HG02885 (cell line): ENCODE measurements around the gene BCL11B.

ENCODE experiments used
- ATAC-seq: cut with Tn5 transposase; IDR thresholded peaks from one replicate; pipeline ENCODE4 v1.9.1; 2021; ENCODE audit warnings: mild to moderate bottlenecking; ENCODE audit not compliant: unreplicated experiment, poor library complexity

The BCL11B gene

DNA sequence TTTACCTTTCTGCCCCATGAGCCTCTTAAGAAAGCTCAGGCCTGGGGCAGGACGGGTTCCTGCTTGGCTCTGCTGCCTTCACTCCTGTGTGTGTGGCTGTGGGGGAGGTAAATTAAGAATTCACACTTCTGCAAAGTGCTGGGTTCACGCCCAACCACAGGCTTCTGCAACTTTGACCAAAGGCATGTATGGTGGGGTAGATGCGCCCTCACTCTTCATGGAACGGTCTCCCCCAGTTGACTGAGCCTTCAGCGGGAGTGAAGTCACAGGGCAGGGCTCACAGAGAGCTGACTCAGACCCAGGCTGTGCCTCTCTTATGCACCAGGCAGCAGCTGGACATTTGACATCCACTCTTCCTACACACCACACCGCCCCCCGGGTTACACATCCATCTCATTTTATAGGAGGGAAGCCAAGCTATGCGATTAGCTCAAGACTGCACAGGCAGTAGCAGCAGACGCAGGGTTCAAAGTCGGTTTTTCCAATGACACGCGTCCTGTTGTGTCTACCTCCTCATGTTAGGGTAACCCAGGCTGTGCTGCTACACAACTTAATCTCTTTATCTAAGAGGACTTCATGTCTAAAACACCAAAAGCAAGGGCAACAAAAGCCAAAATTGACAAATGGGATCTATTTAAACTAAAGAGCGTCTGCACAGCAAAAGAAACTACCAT lies 15.4 kb upstream of the BCL11B start:
- peak; percentile 84 for ATAC-seq

DNA sequence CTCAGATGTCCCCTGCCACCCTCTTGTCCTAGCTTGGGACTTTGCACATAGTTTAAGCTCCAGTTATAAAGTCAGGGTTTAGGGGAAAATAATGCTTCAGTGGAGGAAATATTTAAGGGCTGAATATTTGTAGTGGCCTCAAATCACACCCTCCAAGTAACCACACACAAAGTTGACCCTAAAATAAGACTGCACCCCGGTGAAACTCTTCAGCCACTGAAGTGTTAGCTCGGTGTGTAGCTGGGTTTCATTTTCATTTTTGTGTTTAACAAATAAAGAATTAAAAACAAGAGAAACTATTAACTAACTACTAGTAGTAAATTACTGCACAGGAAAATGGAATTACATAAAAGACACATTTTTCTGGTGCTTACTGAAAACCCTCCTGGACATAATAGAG lies 14.8 kb upstream of the BCL11B start:
- ATAC-seq = peak; percentile 73

DNA sequence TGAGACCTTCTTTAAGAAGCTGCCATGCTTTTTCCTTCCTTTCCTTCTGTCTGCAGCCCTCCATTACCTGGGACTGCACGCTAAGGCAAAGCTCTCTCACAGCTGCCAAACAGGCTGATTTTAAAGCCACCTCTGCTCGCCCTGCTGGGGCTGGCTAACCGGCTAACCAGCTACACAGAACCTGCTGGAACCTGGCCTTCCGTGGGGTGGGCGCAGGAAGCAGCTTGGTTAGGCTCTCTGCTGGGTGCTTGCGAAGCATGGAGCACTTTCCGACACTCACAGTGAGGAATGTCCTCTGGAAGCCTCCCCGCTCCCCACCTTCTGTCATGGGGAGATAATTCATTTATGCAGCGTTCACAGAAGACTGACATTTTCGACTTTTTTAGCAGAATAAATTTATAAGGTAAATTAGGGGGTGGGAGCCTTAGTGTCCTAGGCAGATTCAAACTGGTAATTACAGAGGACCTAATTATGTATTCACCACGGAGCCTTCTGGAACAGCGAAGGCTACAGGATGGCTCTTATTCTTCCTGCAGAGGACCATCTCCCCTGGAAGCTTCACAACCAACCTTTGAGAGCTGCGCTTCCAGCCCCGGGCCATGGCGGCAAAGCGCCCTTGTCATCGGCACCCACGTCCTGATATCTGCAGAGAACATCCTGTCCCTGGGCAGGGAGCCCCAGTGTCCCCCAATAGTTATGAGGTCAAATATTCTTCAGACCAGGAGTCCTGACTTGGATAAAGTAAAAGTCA lies 12.4 kb upstream of the BCL11B start:
- no peak for ATAC-seq

DNA sequence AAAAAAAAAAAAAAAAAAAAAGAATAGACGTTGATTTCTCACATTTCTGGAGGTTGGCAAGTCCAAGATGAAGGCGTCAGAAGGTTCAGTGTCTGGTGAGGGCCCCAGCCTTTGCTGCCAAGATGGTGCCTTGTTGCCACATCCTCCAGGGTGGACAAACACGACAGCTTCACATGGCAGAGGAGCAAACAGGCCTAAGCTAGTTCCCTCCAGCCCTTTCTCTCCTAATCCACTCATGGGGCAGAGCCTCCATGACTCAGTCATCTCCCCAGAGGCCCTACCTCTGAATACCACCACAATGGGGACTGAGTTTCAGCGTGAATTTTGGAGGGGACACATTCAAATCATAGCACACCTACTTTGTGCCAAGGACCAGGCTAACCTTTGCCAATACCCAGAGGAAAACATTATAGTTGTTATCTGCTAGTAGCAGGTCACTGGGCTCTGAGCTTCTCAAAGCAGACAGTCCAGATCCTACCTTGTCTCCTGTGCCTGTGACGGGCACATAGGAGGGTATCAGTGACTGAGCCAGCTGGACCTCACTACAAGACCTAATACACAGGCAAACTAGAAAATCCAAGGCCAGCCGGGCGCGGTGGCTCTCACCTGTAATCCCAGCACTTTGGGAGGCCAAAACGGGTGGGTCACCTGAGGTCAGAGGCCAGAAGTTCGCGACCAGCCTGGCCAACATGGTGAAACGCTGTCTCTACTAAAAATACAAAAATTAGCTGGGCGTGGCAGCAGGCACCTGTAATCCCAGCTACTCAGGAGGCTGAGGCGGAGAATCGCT lies 10.5 kb upstream of the BCL11B start:
- no peak for ATAC-seq

DNA sequence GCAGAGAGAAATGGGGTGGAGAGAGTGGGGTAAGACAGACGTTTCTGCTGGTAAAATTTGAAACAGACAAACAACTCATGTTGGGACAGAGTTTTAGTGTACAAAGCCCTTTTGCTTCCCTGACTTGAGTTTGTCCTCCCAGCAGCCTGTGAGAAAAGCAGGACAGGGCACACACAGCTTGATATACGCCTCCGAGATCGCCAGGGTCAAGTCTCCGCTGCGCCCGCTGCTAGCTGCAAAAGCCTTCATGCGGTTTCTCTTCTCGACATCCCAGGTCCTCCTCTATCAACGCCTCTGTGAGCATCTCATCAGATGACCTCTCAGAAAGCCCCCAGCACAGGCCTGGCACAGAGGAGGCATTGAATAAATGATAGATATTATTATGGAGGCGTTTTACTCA lies 9.4 kb upstream of the BCL11B start:
- no peak for ATAC-seq

DNA sequence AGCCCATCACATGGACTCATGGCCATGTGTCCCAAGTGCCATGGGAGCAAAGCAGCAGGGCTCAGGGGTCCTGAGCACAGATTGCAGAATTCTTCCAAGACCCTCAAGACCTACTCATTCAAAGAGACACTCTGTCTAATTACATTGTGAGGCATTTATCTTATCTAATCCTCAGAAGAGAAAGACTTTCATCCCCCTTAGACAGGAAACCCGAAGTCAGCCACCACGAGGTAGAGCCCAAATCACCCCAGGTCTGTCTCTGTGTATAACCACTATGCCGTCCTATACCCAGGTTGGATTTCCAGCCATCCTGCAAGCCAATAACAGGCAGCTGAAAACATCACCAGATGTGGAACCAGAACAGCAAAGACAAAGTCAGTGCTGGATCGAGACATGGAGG lies 8.9 kb upstream of the BCL11B start:
- ATAC-seq = no peak

DNA sequence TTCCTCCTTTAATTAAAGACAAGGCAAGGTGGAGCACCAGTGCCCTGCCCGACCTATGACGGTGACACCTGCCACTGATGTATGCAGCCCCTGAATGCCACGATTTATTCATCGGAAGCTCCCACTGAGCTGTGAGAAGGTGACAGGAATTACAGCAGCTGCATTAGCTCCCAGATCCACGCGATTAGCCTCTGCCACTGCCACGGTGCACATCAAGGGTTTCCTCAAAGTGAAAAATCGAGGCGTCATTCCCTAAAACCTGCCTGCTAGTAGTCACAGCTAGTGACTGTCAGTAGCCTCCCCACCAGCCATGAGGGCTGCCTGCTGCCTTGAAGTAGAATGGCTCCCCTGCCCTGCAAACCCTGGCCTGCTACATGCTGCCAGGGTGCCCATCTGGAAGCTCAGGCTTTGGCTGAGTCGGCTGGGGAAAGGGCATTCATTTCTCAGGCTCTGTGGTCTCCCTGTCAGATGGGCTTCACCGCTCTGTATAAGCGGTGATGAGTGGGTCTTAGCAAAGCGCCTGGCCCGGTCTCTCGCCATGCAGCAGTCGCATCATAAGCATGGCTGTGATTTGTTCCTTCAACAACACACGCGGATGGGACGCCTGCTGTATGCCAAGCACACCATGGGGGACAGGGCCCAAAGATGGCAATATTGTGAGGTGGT lies 8.2 kb upstream of the BCL11B start:
- ATAC-seq = no peak

DNA sequence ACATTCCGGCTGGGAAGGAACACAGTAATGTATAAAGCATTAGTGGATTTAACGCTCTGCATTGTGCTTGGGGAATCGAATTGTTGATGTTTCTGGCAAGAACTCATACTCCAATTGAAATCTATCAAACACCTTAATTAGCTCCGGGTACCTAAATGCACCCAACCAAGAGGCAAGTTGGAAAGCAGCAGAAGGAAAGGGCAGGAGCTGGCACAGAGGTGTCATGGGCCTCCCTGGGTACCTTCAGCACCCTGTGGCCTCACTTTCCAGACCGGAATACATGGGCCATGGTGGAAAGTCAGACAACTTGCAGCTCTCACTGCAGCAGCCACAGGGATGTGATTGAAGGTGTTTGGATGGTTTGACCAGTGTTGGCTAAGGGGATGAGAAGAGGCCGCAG lies 6.8 kb upstream of the BCL11B start:
- no peak for ATAC-seq

DNA sequence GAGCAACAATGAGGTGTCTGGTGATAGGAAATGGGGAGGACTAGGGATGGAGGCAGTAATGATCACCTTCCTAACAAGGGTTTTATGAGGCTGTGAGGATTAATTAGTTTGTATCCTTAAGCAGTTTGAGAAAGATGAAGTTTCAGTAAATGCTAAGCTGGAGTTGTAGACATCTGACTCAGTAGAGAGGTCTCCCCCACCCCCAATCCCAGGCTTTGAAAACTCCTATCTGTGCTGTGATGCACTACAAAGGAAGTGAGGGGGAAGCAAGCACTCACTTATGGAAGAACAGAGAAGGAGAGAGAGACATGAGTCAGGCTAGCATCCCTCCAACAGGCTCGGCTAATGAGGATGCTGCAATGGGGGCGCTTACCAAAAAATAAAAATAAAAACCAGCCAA lies 5.5 kb upstream of the BCL11B start:
- no peak for ATAC-seq

DNA sequence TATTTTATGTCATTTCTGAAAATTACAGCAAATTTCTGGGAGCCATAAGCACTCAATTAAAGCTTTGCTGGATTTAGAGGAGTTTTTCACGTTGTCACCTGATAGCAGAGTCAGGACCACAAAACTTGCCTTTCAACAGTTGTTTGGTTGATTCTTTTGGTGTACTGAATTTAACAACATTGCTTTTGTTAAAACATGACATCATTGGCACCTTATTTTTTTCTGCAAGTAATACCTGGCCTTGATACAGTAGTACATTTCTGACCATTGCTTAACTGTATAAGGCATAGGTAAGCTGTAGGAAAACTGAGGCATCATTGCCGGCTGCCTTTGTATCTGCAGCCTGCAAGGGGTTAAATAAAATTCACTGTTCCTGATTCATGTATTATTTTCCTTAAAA lies 4.5 kb upstream of the BCL11B start:
- ATAC-seq = no peak

DNA sequence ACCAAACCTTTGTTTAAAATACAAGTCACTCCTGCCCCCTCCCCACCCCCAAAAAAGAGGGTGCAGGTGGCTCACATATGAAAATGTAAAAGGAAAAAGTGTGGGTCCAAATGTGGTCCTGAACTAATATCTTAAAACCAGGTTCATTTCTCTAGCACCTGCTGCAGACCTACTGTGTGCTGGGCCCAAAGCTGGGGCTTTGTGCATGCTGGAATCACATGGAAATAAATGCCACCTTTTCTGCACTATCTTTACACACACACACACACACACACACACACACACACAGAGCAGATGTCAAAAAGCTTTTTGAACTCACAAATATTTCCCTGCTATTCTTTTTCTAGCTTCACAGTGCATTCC lies 3.2 kb upstream of the BCL11B start:
- ATAC-seq = no peak

DNA sequence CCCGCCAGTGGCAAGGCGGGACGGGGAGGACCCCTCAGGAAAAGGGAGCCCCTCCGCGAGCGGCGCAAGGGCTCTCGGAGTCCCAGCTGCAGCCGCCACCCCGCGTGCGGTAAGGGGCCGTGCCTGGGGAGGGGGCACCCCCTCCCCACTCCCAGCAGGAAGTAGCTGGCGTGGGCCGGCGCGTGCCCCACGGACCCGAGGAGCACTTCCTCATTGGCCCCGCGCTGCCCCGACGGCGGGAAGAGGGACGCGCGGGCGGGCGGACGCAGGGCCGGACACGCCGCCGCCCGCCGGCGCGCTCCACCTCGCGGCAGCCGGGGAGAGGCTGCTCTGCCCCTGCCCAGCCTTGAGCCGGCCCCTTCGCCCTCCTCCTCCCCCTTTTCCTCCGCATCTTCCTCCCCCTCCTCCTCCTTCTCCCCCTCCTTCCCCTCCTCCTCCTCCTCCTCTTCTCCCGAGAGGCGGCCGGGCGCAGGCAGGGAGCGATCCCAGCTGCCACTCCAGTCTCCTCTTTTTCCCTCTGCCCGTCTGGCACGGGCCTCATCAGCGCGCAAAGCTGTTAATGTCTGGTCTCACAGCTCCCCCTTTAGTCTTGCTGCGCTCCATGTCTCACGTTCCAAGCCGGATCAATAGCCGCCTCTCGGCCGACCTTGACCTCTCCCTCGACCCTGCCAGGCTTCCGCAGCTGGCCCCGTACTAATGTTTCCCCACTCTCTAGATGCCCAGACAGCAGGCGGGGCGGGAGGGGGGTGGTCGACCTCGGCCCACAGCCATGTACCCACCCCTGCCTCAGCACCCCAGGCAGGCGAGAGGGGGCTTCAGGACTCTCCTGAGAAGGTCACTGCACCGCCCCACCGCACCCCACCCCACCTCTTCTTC lies 2.6 kb upstream of the BCL11B start:
- no peak for ATAC-seq

DNA sequence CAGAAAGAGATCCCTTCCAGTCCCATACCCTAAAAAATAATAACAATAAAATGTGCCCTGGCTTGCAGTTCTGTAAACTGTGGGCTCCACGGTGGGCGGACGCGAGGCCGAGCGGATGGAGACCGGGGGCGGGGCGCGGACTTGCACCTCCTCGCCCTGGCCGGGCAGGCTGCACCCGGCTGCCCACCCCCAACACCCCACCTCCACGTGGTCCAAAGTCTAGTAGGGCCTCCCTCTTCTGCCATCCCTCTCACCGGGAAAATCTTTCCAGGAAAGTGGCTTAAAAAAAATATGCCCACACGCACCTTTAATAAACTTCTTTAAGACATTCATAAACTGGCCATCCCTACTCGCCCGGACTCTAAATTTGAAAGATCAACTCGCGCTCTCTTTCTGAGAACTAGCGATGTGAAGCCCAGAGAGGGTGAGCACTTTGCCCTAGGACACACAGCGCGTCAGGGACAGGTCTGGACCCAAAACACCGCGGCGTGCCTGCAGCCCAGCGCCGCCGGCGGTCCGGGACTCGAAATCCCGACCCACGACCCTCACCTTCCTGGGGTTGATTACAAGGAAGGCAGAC lies 1.9 kb upstream of the BCL11B start:
- no peak for ATAC-seq

DNA sequence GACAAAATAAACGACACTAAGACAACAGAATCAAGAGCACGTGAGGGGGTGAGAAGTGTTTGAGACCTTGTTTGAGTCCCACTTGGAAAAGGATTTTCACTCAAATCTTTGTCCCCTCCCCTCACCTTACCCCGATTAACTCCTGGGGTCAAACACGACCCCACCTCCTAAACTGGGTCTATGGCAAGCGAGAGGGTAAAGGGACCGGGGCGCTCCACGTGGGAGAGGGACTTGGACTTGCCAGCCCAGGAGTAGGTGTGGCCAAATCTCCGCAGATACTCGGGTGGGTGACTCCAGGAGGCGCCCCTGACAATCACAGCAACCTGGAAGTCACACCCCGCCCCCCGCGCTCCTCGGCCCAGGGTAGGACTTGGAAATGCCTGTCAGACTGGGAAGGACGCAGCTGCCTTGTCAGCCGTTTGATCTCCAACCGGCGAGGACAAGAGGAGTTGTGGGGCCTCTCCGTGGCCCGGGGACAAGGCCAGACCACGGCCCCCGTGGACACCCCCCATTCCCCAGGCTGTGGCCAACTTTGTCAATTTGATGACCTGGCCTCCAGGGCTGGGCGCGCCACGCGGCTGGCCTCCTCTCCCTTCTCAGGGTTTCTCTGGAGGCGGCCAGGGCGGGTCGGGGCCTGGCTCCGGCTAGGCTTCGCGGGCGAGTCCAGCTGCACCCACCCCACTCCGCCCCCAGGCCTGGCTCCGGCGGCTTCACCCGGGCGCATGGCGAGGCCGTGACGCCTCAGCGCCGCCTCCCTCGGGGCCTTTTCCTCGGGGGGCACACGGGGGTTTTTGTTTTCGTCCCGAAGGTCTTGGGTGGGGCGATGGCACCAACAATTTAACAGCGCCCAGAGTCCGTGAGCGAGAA lies 1.1 kb upstream of the BCL11B start:
- ATAC-seq = no peak

DNA sequence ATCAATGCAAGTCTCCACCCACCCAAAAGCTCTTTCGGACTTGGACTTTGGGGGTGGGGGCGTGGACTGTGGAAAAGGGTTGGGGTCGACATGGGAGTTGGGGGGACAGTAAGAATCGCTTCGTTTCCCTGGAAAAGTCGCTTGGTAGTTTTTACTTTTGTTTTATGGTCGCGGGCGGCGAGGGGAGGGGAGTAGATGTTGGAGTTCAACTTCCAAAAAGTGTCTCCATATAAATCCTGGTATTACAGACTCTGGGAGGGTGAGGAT lies 568 bp upstream of the BCL11B start:
- ATAC-seq = no peak

DNA sequence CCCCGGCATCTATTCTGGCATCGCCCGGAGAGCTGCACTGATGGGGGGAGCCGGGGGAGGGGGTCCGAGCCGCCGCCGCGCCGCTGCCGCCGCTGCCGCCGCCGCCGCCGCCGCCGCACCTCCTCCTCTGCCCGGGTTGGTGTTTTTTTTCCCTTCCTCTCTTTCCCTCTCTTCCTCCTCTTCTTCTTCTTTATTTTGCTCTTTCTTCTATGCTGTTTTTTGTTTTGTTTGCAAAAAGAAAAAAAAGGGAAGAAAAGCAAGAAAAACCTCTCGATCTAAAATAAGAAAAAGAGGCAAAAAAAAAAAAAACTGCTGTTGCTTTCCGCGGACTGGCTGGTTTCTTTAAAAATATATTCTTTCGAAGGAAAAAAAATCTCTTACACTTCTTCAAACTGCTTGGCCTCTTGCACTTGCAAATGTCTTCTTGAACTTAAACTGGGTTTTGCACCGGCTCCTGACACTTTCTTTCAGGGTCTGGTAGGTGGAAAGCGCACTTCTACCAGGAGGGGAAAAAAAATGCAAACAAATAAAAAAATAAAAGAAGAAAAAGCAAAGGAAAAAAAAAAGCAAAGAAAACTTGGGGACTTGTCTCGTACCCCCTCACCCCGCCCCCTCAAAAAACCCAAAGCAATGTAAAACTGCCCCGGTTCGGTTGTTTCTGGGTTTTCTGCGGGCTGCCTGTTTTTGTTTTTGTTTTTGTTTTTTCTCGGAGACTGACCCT lies 616 bp downstream of the BCL11B start:
- ATAC-seq = no peak

DNA sequence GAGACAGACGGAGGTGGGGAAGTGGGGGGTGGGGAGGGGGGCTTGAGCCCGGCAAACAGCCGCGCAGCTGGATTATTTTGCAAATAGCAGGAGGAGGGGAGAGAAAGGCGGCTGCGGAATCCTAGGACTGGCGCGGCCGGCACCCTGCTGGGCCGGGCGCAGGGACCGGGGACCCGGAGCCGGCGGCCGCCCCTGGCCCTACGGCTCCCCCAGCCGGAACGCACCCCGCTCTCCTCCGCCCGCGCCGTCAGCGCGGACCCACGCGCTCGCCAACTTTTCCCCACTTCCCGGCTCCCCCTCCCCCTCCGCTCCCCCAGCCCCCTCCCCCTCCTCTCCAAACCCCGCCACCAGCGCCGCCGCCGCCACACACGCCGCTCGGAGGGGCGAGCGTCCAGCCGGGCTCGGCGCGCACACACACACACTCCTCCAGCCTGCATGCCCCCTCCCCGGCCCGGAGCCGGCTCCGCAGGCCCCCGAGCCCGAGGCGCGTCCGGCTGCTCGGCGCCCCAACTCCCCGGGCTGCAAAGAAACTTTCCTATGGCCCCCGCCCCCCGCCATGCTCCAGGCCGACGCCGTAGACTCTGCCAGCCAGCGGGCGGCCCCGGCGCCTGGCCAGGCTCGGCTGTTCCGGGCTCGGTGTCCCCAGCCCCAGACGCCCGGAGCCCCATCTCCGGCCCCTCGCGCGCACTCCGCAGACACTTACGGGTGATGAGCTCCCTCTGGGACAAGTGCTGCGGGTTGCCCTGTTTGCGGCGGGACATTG lies 1.4 kb downstream of the BCL11B start:
- ATAC-seq = no peak
